Dedifferentiated amniotic fluid mesenchymal stem cell (primary cell): ENCODE measurements around the gene MYO15B.

Experiments
- DNase-seq: peaks from one replicate; pipeline ENCODE4 v3.0.0-alpha.2; 2016; ENCODE audit errors: extremely low spot score

The MYO15B gene

GRCh38 chr17:75558666-75559530, 28.7 kb upstream of the MYO15B start:
- no peak for DNase-seq

- DNase-seq: no peak
Observed at GRCh38 chr17:75559958-75560533, 27.6 kb upstream of the MYO15B start.

- DNase-seq: no peak
Observed at GRCh38 chr17:75561927-75562603, 25.5 kb upstream of the MYO15B start.

- DNase-seq: no peak
Observed at GRCh38 chr17:75563063-75563758, 24.4 kb upstream of the MYO15B start.

- no peak for DNase-seq
Observed at GRCh38 chr17:75564195-75564594, 23.4 kb upstream of the MYO15B start.

GRCh38 chr17:75565066-75565465, 22.5 kb upstream of the MYO15B start:
- DNase-seq: no peak

GRCh38 chr17:75565618-75566017, 22.0 kb upstream of the MYO15B start:
- DNase-seq: no peak

- no peak for DNase-seq
Observed at GRCh38 chr17:75566416-75566815, 21.2 kb upstream of the MYO15B start.

GRCh38 chr17:75566834-75567233, 20.8 kb upstream of the MYO15B start:
- no peak for DNase-seq

GRCh38 chr17:75568412-75569255, 19.0 kb upstream of the MYO15B start:
- DNase-seq: no peak

- DNase-seq: no peak
Observed at GRCh38 chr17:75570034-75570676, 17.4 kb upstream of the MYO15B start.

GRCh38 chr17:75570772-75571171, 16.8 kb upstream of the MYO15B start:
- no peak for DNase-seq

GRCh38 chr17:75571197-75571884, 16.3 kb upstream of the MYO15B start:
- DNase-seq: no peak

GRCh38 chr17:75571885-75572215, 15.8 kb upstream of the MYO15B start:
- DNase-seq: no peak

GRCh38 chr17:75572713-75573539, 14.7 kb upstream of the MYO15B start:
- no peak for DNase-seq

- DNase-seq: no peak
Observed at GRCh38 chr17:75573540-75573957, 14.1 kb upstream of the MYO15B start.

GRCh38 chr17:75573994-75574393, 13.6 kb upstream of the MYO15B start:
- DNase-seq: no peak

- DNase-seq: no peak
Observed at GRCh38 chr17:75574404-75575036, 13.1 kb upstream of the MYO15B start.

- no peak for DNase-seq
Observed at GRCh38 chr17:75575197-75575596, 12.4 kb upstream of the MYO15B start.
